GM19463 (cell line): ENCODE data around the gene ATP5MG.
"Not testable (repeated sequence)": the region's sequence is repeated elsewhere in the genome, so short reads cannot be mapped to it uniquely, and the experiment has no call there.

Source experiments
- ATAC-seq: cut with Tn5 transposase; IDR thresholded peaks from one replicate; pipeline ENCODE4 v1.9.1; 2021; ENCODE audit warnings: mild to moderate bottlenecking, moderate library complexity; ENCODE audit not compliant: unreplicated experiment

ATP5MG gene

DNA sequence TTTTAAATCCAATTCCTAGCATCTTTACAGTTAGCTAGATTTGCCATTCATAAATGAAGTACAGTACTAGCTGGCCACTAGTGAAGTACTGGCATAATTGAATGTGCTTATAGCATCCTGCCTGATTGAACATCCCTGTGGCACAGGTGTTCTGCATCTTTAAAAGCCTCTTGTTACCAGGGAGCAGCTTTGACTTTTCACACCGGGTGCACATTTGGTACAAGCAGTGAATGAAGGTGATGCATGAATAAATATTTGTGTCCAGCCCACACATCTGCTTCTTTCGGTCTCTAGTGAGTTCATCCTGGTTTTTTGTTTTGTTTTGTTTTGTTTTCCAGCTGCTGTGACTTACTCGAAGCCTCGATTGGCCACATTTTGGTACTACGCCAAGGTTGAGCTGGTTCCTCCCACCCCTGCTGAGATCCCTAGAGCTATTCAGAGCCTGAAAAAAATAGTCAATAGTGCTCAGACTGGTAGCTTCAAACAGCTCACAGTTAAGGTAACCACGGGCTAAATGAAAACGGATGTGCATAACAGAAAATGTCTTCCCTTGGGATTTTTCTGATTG is 5.3 kb downstream of the ATP5MG start:
- ATAC-seq = no peak

DNA sequence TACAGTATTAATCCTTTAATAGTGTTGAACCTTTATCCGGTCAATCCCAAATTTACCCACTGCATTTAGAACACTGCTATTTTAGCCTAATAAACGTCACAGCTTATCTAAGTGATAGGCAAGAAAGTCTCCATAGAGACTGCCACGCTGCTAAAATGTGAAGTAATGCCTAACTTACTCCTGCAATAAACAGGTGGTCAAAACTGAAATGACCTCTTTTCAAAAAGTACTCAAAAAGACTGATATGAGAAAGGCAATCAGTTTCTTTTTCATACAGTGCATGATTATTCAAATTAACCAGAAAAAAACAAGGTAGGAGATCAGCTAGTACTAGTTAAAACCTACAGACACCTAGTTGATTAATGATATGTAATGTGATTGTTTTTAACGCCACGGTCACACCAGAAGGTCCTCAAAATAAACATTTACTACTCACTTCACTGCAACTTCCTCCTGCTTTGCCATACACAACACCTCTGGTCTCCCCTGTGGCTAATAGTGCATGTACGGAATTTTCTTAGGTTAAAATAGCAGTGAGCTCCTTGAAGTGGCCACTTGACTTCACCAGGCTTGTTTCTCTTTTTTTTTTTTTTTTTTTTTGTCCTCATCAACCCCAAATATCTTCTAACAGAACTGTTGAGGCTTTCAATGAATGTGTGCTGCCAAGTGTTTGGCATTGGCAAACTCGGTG is 8.8 kb downstream of the ATP5MG start:
- no peak for ATAC-seq

DNA sequence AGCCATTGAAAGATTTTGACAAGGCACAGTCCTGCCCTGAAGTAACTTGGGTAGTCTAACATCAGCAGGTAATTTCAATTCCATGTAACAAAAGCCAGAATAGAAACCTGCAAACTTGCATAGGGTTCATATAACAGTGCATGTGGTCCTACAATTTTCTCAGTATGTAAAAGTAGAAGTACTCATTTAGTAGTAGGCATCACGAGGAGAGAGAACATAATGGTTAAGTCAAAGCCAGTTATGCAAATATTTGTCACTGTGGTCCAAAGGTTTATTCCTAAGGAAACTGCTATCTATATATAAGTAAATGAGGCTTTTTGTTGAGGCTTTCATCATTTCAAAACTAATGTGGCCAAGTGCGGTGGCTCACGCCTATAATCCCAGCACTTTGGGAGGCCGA is 10.1 kb downstream of the ATP5MG start:
- ATAC-seq = no peak

DNA sequence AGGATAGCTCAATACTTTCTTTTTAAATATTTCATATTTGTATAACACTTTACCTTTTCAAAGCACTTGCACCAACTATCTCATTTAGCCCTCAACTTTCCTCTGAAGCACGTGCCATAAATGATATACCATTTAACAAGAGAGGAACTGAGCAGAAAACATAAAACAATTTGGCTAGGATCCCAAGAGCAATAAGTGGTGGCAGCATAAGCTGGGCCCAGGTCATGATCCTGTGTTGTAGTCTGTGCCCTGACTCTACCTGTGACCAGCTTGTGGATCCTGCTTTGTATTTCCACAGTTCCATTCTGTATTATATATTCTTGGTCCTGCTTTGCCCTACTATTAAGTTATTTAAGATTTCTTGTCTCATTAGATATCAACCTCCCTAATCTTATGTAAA is 11.5 kb downstream of the ATP5MG start:
- no peak for ATAC-seq

DNA sequence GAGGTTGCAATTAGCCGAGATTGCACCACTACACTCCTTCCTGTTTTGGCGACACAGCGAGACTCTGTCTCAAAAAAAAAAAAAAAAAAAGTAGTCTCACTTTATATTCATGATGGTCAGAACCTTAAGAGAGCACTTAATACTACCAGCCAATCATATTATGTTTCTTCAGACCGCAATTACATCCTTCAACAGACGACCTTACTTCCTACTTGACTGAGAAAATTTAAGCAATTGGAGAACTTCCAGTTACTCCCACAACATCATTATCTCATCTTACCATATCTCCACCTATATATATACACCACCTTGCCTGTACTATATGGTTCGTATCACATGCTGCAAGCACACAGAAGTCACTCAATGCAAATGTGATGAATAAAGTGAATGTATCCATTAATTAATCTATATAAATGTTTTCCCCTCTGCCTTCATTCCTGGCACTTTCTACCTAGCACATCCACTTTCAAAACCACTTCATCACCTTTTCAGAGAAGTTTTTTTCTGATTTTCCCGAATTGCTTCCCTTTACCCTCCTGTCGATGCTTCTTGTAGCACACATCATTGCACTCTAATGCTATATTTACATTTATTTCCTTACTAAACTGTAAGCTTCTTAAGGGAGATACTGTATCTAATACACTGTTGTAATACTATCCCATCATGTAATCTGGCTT is 13.8 kb downstream of the ATP5MG start:
- ATAC-seq = no peak

DNA sequence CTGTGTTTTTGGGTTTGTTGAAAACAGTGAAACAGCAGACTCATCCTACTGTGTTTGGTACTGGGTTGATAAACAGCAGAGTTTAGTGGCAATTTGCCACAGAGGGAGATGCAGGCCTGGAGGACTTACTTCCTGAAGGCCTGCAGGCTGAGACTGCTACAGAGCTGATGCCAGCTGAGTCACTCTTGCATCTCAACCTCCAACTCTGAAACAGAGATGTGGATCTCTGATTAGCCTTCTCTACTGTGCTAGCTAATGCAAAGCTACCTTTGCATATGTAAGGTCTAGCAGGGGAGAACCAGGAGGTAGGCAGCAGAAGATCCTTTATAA is 14.3 kb downstream of the ATP5MG start:
- no peak for ATAC-seq

DNA sequence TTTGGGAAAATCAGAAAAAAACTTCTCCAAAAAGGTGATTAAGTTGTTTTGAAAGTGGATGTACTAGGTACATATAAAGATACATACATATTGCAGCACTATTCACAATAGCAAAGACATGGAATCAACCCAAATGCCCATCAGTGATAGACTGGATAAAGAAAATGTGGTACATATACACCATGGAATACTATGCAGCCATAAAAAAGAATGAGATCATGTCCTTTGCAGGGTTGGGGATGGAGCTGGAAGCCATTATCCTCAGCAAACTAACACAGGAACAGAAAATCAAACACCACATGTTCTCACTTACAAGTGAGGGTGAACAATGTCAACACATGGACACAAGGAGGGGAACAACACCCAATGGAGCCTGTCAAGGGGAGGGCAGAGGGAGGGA is 15.5 kb downstream of the ATP5MG start:
- ATAC-seq = not testable (repeated sequence)

DNA sequence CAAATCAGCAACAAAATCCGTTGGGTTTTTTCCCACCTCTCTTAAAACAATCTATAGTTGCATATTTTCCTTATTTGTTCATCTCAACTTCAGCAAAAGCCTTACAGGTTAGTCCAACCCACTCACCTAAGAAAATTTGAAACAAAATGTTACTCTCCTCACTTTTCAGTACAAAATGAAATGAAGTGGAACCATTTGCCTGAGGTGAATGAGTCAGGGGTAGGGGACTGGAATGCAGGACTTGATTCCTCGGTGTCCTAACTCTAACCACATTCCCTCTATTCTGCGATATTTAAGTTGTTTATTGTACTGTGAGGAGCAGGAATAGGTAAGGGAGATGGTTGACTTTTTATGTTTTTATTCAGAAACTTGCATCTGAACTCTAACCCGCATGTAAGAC is 16.4 kb downstream of the ATP5MG start:
- no peak for ATAC-seq

DNA sequence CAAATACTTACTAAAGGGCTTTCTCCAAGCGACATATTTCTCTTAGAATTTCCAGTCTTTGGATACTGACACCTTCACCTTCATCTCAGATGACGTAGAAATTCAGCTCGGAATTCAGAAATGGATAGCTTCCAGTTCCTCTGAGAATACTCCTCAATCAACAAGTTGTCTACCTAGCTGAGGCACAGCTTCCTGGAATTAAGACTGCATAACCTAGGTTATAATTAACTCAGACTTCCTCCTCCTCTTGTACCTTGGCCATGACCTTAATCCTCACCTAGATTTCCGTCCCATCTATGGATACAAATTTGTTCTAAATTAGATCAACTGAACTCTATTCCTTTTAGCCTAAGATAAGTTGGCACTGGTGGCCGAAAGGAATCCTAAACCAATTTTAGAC is 17.4 kb downstream of the ATP5MG start:
- no peak for ATAC-seq

DNA sequence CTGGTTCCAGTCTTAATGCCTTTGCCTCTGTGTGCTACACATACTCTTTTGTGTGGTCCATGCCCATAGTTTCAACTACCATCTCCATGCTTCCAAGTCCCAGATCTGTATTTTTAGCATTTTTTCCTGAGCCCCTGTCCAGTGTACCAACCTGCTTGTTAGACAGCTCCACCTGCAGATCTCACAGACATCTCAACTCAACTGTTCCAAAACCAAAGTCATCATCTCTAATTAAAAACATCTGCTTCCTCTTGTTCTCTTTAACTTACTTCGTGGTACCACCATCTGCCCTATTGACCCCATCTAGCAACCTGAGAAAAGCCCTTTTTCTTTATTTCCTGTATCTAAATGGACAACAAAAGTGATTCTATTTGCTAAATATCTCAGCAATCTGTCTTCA is 26.3 kb downstream of the ATP5MG start:
- no peak for ATAC-seq

DNA sequence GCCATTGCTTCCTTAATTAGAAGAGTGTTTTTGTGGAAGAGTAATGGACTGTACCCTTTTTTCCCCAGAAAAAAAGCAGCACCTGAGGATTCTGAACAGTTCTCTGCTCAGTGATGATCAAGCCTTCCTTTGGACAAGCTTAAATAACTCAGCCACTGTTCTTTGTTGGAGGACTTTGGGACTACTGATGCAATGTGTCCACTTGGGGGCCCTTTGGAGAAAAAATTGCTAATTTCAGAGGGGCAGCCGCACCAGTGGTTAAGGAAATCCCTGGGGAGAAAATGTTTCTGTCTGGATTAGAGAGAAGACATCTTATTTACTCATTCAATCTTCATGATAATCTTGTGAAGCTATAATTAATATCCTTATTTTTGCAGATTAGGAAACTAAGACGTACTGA is 29.6 kb downstream of the ATP5MG start:
- no peak for ATAC-seq

DNA sequence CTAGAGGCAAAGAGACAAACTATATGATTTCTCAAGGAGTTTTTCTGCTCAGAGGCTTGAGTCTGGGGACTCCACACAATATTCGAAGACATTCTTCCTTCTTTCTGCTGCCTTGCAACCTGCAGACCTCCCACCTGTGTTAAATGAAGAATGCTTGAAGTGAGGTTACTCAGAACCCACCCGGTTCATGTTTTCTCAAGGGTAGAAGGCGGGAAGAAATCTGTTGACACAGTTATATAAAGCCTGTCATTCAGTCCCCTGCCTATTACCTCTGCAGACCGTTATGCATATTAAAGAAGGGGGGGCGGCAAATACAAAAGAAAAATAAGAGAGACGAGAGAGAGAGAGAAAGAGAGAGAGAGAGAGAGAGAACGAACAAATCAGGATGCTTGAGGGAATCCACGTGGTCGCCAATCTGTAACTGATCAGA is 32.7 kb downstream of the ATP5MG start:
- ATAC-seq = no peak

DNA sequence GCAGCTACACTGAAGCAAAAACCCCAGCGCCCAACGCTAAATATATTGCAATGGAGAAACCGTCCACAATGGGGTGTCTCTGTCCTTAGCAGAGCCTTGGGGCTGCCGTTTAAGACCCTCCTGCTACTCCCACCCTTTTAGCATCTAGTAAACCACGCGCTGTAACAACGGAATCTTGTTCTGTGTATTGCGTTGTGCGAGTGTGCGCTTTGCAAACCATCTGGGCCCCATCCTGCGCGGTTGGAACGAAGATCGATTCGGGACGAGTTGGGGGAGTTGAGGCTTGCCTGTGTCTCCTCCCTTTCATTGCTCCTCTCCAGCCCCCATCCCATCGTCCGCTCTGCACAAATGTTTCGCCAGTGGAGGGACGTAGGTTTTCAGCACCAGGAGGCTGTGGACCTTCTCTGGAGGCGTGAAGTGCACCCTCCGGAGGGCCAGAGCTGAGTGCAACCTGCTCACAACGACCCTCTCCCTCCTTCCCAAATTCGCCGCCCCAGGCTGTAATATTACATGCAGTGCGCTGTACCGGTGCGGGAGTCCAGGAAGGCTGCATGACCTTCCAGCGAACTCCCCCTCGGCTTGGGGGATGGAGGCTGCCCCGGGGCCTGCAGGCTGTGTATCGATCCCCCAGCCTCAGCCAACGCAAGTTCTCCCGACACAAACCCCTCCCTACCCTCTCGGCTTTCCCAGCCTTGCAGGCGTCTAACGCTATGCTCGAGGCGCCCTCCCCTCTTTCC is 33.3 kb downstream of the ATP5MG start:
- no peak for ATAC-seq

DNA sequence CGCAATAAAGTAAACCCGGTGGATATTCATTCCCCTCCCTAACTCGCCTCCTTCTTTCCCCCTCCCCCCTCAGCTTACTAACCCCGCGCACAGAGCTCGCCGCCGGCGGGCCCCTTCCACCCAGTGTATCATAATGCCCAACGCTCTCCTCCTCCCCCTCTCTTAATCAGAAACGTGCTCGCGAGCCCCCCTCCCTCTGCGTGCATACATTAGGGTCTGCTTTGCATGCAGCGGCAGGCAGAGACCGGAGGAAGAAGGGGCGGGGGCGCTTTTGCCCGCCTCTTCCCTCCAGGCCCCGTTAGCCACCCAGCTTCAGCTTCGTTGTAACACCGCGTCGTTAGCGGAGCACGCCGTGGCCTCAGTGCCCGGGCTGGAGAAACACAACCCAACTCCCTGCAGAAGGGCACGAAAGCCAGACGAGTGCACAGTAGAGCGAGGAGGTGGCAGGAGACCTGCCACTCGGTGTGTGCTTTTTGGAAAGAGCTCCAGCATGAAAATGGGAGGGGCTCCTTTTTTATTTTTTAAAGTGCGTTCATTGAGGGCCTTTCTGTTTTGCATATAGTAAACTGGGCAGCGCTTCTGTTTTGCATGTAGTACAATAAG is 34.0 kb downstream of the ATP5MG start:
- peak; percentile 24 for ATAC-seq

DNA sequence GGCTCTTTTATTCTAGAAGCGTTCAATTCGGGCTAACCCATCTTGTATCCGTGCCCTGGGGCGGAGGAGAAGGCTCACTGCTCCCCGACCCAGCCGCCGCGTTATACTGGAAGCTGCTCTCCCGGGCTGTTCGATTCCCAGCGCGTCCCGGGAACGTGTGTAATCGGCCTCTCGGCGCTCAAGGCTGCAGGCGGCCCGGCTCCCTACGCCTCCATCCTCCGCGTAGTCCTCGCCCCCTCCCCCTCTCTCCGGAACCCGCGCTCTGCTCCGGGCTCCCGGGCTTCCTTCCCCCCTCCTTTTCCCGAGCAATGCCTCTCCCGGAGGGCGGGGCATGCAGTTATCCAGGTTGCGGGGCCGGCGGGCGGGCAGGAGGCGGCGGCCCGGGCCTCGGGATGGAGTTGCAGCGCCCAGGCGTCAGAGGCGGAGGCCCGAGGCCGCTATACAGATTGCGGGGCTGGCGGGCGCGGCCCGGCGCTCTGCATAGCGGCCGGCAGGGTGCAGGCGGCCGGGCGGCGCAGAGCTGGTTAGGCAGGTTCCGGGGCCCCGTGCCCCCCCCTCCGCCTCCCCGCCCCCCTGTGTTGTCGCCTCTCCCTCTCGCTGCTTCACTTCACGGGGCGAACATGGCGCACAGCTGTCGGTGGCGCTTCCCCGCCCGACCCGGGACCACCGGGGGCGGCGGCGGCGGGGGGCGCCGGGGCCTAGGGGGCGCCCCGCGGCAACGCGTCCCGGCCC is 34.7 kb downstream of the ATP5MG start, which contains the start of gene KMT2A:
TSS of gene KMT2A (plus strand) at position 600 of the 732 bp plus-strand sequence. CDS start at position 621, 21 bp downstream.
- ATAC-seq = peak; percentile 45

DNA sequence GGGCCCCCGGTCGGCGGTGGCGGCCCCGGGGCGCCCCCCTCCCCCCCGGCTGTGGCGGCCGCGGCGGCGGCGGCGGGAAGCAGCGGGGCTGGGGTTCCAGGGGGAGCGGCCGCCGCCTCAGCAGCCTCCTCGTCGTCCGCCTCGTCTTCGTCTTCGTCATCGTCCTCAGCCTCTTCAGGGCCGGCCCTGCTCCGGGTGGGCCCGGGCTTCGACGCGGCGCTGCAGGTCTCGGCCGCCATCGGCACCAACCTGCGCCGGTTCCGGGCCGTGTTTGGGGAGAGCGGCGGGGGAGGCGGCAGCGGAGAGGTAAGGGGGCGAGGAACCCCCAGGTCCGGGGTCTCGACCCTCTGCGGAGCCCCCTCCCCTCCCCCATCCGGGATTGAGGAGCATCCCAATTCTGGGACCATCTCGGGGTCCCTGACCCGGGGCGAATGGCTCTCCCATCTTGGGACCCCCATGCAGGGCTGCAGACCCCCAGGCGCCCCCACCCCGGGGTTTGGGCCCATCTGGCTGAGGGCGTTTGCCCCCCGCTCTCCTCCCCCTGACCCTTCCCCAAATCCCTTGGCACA is 35.3 kb downstream of the ATP5MG start:
- ATAC-seq = peak; percentile 12

DNA sequence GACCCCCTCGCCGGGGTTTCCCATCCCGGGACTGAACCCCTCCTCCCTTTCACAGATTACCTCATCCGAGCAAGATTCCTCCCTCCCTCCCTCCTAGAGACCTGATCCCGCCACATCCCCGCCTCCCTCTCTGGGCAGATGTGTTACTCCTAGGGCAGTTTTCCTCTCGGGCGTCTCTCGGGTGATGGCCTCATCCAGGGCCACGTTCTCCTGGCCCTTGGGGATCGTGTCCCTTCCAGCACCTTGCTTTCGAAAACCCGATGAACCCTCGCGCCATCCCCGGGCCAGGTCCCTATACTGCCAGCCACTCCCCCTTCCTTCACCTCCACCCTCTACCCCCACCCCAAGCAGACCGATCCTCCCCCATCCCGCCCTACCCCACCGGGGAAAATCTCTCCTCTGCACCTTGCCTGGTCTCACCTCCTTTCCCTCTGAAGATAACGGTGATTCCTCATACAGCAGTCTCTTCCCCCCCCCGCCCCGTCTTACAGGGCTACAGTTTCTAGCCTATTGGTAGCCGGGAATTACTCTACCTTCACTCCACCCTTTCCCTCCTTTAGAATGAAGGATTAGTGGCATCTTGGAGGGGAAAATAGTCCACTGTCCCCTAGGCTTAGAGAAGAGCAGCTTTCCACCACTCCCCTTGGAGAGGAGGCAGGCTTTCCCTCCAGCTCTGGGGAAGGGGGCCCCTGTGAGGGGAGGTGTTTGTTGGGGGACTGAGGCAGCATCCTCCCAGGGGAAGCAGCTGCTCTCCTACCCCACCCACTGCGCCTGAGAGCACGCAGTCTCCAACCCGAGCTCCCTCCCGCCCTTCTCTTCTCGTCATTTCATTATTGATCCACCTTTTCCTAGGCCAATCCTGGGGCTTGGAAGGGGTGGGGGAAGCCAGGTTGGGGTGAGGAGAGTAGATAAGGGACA is 36.1 kb downstream of the ATP5MG start:
- ATAC-seq = no peak

DNA sequence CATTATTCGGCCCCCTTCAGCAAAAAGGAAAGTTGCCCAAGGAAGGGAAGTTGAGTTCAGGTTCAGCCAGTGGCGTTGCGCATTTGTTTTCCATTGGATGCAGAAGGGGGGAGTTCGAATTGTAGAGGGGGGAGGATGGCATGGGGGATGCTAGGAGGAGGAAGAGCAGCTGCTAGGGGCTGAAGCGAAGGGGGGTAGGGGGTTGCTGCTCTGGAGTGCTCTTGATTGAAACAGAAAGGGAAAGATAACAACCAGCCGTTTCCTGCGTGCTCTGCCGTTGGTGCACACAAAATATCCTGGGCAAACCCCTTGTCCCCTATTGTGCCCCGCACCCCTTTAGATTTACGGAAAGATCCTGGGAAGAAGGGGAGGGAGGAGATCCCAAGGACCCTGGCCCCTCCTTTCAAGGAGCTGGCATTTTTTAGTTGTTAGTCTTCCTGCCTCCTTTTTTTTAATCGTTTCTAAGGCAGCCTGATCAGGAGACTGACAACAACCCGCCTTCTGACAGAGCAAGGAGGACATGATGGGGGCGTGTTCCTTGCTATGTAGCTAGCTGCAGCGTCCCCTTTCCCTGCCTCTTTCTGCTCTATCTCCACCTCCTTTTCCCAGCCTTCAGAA is 37.0 kb downstream of the ATP5MG start:
- ATAC-seq = no peak

DNA sequence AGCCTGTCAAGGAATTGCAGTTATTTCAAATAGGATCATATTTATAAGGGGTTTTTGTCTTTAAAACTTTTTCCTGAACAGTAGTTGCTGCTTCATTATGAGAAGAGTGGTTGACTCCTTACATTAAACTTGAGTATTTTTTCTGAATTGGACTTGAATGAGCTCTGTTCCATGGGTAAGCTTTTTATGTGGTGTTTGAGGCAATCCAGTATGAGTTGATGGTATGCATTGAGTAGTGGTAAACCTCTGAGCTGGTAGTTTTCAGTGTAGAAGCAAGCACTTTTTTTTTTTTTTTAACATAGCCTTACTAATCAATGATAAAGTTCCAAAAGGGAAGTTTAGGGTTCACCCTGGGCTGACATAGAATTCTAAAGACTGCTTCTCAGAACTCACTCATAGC is 38.2 kb downstream of the ATP5MG start:
- ATAC-seq = no peak
